Measurements from ENCODE around the gene TXNL1. TPM values are rescaled to one million over a fixed set of nuclear protein-coding genes. Genes with fewer than 3 reads are reported as not detected.
"Not testable (repeated sequence)": the region's sequence is repeated elsewhere in the genome, so short reads cannot be mapped to it uniquely, and the experiment has no call there.

Gene TXNL1
- total and polyA plus RNA-seq, 2 of the 13 experiments (the other 11 are each of a cell fraction or from before 2014, with no cell fraction given) = 41.9 to 73.1 TPM

GRCh38 chr18:56574861-56575260, 63.5 kb downstream of the TXNL1 start:
- no peaks in the 10 kb centered on the region for H3K27me3 ChIP-seq (ENCODE audit: control insufficient read depth in 1 of 2, insufficient read depth in 2 of 2, low read length in 2 of 2)
- H3K36me3 ChIP-seq (replicated peaks in 1 of 2; ENCODE audit: control insufficient read depth in 1 of 2, insufficient read depth in 2 of 2, low read length in 2 of 2) = no peaks in the 10 kb centered on the region
- no peak for ATAC-seq
- no peak for DNase-seq (ENCODE audit: low spot score)
- no peak overlapping the region for H3K9ac ChIP-seq (ENCODE audit: insufficient read depth, low read depth, low read length)
- H4K20me1 ChIP-seq (ENCODE audit: insufficient read depth, low read length) = no peaks in the 10 kb centered on the region
- CTCF ChIA-PET (ENCODE audit: low intra/inter-chr PET ratio, low total read pairs) = interaction anchor here (2.0 to 2.6 kb wide), 2 partner anchors 1160 to 1340 kb away, joined by 14 to 32 read pairs; no protein-coding TSS in a partner anchor
- H3K9me3 ChIP-seq (ENCODE audit: low read length) = no peaks in the 10 kb centered on the region
- in situ Hi-C loops (cut with HindIII; ENCODE audit: extremely low pct_ligation_motif_present, low pct_unique_long_range_greater_than_20kb) = loop anchor here (5.0 to 10.0 kb wide), 2 partner anchors 1158 to 1340 kb away; no protein-coding TSS in a partner anchor
- no peak overlapping the region for H3K27ac ChIP-seq (ENCODE audit: extremely low read length, insufficient read depth, low read length)
- H3K4me1 ChIP-seq (ENCODE audit: insufficient read depth, low read length) = peaks cover 14% of the 10 kb centered on the region
- no peak overlapping the region for H3K4me2 ChIP-seq (ENCODE audit: low read depth, low read length)
- POLR2A ChIA-PET = no interaction called here
- BruUV-seq (replicated peaks) = no TSS peak
- intact Hi-C loops (cut with micrococcal nuclease; ENCODE audit: unreplicated experiment) = no loop called here
- WGBS (ENCODE audit: low lambda C conversion rate) = 0% methylated on average over 3 of the region's 3 CpGs
- TF ChIP-seq KDM4B (CRISPR knock-in tag; IDR thresholded peaks at IDR 0.05) (no peak), TCF12 (IDR thresholded peaks at IDR 0.05) (no peak), TCF12 (CRISPR knock-in tag; IDR thresholded peaks at IDR 0.05) (no peak), IRF2 (CRISPR knock-in tag; IDR thresholded peaks at IDR 0.05) (no peak), ZSCAN25 (CRISPR knock-in tag; IDR thresholded peaks at IDR 0.05) (no peak)
- FAIRE-seq = no peak
- no peak overlapping the region for H2AFZ ChIP-seq (ENCODE audit: low read length)
- H3K4me3 ChIP-seq (replicated peaks in 1 of 3; ENCODE audit: insufficient read depth in 1 of 3, low read depth in 2 of 3, low read length in 3 of 3) = no peak overlapping the region
- no peaks in the 10 kb centered on the region for H3K79me2 ChIP-seq (ENCODE audit: insufficient read depth, low read length)

GRCh38 chr18:56572267-56572666, 66.1 kb downstream of the TXNL1 start:
- H3K36me3 ChIP-seq (replicated peaks in 1 of 2; ENCODE audit: control insufficient read depth in 1 of 2, insufficient read depth in 2 of 2, low read length in 2 of 2); H3K27me3 ChIP-seq (ENCODE audit: control insufficient read depth in 1 of 2, insufficient read depth in 2 of 2, low read length in 2 of 2); ATAC-seq; BruUV-seq (replicated peaks); H3K79me2 ChIP-seq (ENCODE audit: insufficient read depth, low read length); H4K20me1 ChIP-seq (ENCODE audit: insufficient read depth, low read length); intact Hi-C loops (cut with micrococcal nuclease; ENCODE audit: unreplicated experiment); H3K27ac ChIP-seq (ENCODE audit: extremely low read length, insufficient read depth, low read length); CTCF ChIA-PET (ENCODE audit: low intra/inter-chr PET ratio, low total read pairs); H3K4me3 ChIP-seq (replicated peaks in 1 of 3; ENCODE audit: insufficient read depth in 1 of 3, low read depth in 2 of 3, low read length in 3 of 3); H3K9ac ChIP-seq (ENCODE audit: insufficient read depth, low read depth, low read length); DNase-seq (ENCODE audit: low spot score); H2AFZ ChIP-seq (ENCODE audit: low read length); FAIRE-seq; H3K4me2 ChIP-seq (ENCODE audit: low read depth, low read length); POLR2A ChIA-PET; H3K9me3 ChIP-seq (ENCODE audit: low read length): not testable (repeated sequence)
- in situ Hi-C loops (cut with HindIII; ENCODE audit: extremely low pct_ligation_motif_present, low pct_unique_long_range_greater_than_20kb) = loop anchor here (10.0 kb wide), 1 partner anchor 1337 kb away; no protein-coding TSS in a partner anchor
- WGBS (ENCODE audit: low lambda C conversion rate) = 93% methylated on average over 3 of the region's 36 CpGs
- H3K4me1 ChIP-seq (ENCODE audit: insufficient read depth, low read length) = peaks cover 14% of the 10 kb centered on the region

Data from HepG2 (cell line).